Caki2 (cell line): ENCODE results near the gene FTO. TPM values are rescaled to one million over a fixed set of nuclear protein-coding genes. Genes with fewer than 3 reads are reported as not detected.
"Not testable (repeated sequence)": the region's sequence is repeated elsewhere in the genome, so short reads cannot be mapped to it uniquely, and the experiment has no call there.

ENCODE experiments used
- DNase-seq: peaks from one replicate; pipeline ENCODE4 v3.0.0-alpha.2; 2015; ENCODE audit warnings: low read depth
- in situ Hi-C: cut with HindIII; loops from 2 replicates; pipeline ENCODE4 v1.10.0; 2016; ENCODE audit warnings: low sequenced_read_pairs, low pct_unique_long_range_greater_than_20kb, mixed read lengths
- total RNA-seq: library from RNA; depleted of rRNA; stranded (reverse); fragments of >200 nt; shearing (Covaris generic); gene quantifications from 2 replicates; pipeline ENCODE4 v1.2.3, GENCODE V29; 2014; ENCODE audit warnings: low replicate concordance

The FTO gene
- total RNA-seq, 1 experiment from 2014 or later, result 45.9 TPM

- in situ Hi-C loops, DNase-seq: not testable (repeated sequence)
These were observed 5.7 kb upstream of the FTO start for GRCh38 chr16:53698271-53698670.

- in situ Hi-C loops, result no loop called here
- DNase-seq, result no peak
These were observed 473 bp downstream of the FTO start for GRCh38 chr16:53704445-53704813.

GRCh38 chr16:53707671-53708070 is 3.7 kb downstream of the FTO start:
- no peak for DNase-seq
- in situ Hi-C loops, result no loop called here

- in situ Hi-C loops, result no loop called here
- DNase-seq, result no peak
These were observed 4.5 kb downstream of the FTO start for GRCh38 chr16:53708490-53708889.

DNA sequence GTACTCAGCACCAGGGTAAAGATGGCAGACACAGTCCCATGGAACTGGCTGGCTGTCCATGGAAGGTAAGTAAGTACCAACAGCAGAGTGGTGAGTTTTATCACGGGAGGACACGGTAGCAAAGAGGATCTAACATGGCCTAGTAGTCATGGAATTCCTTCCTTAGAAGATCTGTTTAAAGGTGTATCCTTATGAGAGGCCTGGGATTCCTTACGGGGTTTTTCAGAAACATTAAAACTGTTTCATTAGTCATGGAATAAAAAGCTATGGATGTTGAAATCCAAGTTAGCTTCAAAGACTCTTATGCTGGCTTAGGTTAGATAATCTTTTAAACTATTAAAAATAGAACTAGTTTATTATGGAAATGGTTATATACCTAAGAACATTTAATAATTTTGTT is 7.4 kb downstream of the FTO start:
- DNase-seq, result no peak
- in situ Hi-C loops, result no loop called here

GRCh38 chr16:53712065-53712464 is 8.1 kb downstream of the FTO start:
- DNase-seq, result no peak
- in situ Hi-C loops, result no loop called here

DNA sequence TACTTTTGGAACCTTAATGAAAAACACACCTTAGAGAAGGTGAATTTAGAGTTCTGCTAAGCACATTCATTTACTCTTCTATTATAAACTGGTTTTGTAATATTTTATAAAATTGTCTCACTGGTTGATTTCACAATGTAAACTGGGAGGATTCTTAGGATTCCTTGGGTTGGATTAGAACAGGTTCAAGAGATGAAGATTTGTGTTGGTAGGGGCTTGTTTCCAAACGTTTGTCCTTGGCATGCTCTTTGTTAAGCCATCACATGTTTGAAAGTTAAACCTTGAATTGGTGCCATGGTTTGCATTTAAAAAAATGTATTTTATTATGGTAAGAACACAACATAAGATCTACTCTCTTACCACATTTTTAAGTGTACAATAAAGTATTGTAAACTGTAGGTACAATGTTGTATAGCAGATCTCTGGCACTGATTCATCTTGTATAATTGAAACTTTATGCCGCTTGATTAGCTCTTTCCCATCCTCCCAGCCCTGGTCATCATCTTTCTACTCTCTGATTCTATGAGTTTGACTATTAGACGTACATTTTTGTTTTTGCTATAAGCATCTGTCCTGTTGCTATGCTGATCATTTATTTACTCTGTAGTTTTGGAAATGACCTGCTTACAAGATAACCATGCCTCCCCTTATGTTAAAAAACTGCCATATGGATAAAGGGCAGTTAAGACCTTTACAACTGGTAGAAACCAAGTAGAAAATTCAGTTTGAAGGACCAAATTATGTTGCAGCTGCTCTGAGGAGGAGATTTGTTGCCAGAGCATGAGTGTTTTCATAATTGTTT is 9.6 kb downstream of the FTO start:
- DNase-seq, result no peak
- in situ Hi-C loops, result no loop called here

DNA sequence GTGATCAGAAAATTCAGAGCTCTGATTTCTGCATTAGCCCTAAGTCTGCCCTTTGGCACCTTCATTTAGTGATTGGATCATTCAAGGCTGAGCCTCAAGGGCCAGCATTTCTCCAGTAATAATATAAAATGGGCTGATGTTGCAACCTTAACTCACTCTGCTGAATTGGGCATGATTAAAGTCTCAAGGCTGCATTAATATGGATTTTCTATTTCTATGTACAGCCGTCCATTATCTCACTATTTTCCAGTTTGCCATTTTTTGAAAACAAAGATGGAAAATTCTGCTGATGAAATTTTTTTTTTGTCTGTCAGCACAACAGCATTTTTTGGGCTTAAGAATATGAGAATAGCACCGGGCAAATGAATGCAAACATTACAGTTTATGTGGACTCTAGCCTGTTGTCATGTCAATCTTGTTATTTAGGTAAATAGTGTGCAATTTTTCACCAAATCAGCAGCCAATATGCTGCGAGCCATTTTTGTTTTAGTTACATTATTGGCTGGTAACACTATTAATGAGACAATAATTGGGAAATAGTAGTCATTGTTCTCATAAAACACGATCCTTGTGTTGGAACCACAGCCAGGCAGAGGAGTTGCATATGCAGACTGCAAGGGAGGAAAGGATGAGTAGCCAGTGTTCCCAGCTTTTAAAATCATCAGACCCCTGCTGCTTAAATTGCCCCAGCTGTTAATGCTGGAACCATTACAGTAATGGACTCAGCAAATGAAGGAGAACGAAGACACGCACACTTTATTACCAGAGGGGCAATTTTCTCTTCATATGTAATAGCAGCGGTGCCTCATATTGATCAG is 10.5 kb downstream of the FTO start:
- DNase-seq, result no peak
- in situ Hi-C loops, result no loop called here

- in situ Hi-C loops, result no loop called here
- DNase-seq, result no peak
These were observed 11.0 kb downstream of the FTO start for GRCh38 chr16:53715023-53715384.

DNA sequence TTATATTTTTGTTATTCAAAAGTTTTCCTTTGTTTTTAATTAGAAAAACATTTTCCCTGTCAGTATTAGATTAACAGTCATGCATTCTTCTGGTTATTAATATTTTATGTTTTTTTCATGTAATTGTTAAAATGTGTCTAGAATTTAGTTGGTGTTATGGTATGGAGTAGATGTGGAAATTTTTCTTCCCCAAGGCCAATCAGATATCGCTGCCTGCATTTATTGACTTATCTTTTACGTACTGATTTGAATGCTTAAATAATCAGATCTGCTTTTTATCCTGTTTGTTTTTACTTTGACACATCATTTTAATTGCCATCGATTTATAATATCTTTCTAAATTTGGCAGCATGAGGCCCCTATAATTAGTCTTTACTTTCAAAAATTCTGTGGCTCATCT is 13.6 kb downstream of the FTO start:
- in situ Hi-C loops, result no loop called here
- DNase-seq, result no peak

GRCh38 chr16:53721017-53721416 is 17.1 kb downstream of the FTO start:
- DNase-seq, result no peak
- in situ Hi-C loops, result no loop called here

GRCh38 chr16:53726625-53727024 is 22.7 kb downstream of the FTO start:
- DNase-seq, result peak; percentile 84
- in situ Hi-C loops, result no loop called here

DNA sequence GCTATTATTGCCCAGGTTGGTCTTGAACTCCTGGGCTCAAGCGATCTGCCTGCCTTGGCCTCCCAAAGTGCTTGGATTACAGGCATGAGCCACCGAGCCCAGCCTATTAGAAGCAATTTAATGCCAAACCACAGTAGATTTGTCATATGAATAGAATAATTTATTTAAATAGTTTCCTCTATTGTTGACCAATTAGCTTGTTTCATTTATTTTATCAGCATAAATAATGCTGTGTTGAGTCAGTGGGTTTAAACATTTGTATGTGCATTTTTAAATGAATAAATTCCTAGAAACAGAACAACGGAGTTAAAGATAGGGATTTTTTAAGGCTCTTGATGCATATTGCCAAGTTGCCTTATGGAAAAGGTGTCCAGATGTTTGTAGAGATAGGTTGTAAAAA is 26.7 kb downstream of the FTO start:
- DNase-seq, result no peak
- in situ Hi-C loops, result no loop called here

DNA sequence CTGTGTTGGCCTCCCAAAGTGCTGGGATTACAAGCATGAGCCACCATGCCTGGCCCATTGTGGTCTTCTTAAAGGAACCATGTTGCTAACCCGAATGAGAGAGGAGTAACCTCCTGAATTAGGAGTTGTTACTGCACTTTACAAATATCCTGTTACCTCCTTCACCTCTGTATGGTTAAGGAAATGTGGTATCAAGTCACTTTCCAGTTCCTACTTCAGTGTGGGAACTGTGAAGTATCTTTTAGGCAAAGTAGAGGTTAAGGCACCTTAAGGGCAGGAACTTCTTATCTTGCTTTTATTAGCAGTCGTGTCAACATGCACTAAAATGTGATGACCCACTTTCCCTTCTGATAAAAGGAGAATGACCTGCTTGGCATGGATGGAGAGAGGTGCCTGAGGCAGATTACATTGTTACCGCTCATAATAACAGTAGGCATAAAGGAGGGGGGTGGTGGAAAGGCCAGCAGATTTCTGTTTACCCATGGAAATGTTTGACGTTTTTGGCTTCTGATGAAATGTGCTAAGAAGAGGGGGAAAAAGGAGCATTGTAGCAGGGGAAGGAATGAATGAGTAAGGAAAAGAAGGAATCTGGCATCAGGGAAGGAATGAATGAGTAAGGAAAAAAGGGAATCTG is 28.5 kb downstream of the FTO start:
- in situ Hi-C loops, result no loop called here
- DNase-seq, result peak; percentile 78

DNA sequence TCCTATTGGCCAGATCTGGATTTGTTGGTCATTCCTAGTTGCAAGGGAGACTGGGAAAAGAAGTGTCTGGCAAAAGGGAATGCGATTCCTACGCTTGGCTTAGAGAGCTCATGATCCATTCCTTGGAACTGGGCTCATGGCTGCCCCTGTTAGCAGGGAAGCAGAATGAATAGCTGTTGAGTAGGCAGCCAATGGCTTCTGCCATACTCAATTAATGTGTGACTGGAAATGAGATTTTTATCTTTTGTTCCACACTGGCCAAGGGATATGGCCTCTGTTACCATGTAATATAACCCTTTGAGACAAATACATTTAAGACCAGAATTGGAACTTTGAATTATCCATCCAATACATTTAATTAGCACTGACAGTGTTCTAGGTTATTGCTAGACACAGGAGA is 31.0 kb downstream of the FTO start:
- no peak for DNase-seq
- in situ Hi-C loops, result no loop called here

DNA sequence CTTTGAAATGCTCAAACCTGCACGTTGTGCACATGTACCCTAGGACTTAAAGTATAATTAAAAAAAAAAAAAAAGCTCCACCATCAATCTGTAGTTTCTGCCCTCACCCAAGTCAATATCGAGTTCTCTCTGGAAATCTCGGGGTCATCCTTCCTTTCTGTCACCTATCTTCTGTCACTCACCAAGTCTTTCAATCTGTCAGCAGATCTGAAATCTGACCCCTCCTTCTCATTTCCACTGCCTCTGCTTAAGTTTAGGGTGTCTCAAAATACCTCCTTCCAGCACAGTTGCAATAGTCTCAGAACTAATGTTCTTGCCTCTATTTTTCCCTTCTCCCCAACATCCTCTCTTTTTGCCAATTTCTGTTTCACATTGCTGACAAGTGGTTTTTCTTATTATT is 32.3 kb downstream of the FTO start:
- in situ Hi-C loops, result no loop called here
- DNase-seq, result no peak

GRCh38 chr16:53737552-53737951 is 33.6 kb downstream of the FTO start:
- DNase-seq, result no peak
- in situ Hi-C loops, result no loop called here

- in situ Hi-C loops, result no loop called here
- DNase-seq, result no peak
These were observed 36.5 kb downstream of the FTO start for GRCh38 chr16:53740476-53740875.

- no peak for DNase-seq
- in situ Hi-C loops, result no loop called here
These were observed 37.1 kb downstream of the FTO start for GRCh38 chr16:53740933-53741531.
